ENCODE data around the gene KLC3.

Gene KLC3

DNA sequence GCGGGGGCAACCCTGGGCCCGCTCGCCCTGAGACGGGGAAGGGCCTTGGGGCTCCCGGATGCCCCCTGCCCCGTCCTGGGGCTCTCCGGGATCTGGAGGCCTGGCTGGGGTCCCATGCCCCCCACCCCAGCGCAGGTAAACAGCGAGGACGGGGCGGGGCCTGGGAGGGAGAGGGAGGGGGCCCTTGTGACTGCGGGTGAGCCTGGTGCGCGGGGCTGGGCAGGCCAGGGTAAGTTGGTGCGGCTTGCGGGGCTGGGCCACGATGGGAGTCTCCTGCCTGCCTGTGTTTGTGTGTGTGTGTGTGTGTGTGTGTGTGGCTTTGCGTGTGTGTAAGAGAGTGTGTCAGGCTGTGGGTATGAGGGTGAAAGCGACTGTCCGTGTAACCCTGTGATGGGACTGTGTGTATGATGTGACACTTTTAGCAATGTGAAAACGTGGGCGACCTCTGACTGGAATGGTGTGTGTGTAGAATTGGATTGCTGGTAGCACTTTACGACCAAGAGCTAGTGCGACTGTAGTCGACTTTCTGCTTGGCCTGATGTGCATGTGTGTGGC is 426 bp downstream of the KLC3 start:
- TF ChIP-seq, protein P1, sequence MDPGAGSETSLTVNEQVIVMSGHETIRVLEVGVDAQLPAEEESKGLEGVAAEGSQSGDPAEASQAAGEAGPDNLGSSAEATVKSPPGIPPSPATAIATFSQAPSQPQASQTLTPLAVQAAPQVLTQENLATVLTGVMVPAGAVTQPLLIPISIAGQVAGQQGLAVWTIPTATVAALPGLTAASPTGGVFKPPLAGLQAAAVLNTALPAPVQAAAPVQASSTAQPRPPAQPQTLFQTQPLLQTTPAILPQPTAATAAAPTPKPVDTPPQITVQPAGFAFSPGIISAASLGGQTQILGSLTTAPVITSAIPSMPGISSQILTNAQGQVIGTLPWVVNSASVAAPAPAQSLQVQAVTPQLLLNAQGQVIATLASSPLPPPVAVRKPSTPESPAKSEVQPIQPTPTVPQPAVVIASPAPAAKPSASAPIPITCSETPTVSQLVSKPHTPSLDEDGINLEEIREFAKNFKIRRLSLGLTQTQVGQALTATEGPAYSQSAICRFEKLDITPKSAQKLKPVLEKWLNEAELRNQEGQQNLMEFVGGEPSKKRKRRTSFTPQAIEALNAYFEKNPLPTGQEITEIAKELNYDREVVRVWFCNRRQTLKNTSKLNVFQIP (CRISPR knock-in tag; IDR thresholded peaks at IDR 0.05; ENCODE audit: borderline replicate concordance, low read depth) = no peak
- no peak for TF ChIP-seq CSDC2 (CRISPR knock-in tag; IDR thresholded peaks at IDR 0.05)
- TF ChIP-seq BACH2 (CRISPR knock-in tag; IDR thresholded peaks at IDR 0.05; ENCODE audit: borderline replicate concordance) = no peak
- TF ChIP-seq, protein P2, sequence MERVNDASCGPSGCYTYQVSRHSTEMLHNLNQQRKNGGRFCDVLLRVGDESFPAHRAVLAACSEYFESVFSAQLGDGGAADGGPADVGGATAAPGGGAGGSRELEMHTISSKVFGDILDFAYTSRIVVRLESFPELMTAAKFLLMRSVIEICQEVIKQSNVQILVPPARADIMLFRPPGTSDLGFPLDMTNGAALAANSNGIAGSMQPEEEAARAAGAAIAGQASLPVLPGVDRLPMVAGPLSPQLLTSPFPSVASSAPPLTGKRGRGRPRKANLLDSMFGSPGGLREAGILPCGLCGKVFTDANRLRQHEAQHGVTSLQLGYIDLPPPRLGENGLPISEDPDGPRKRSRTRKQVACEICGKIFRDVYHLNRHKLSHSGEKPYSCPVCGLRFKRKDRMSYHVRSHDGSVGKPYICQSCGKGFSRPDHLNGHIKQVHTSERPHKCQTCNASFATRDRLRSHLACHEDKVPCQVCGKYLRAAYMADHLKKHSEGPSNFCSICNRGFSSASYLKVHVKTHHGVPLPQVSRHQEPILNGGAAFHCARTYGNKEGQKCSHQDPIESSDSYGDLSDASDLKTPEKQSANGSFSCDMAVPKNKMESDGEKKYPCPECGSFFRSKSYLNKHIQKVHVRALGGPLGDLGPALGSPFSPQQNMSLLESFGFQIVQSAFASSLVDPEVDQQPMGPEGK (CRISPR knock-in tag; IDR thresholded peaks at IDR 0.05; ENCODE audit: borderline replicate concordance) = no peak
- no peak for TF ChIP-seq ZNF70 (CRISPR knock-in tag; IDR thresholded peaks at IDR 0.05)
- no peak for TF ChIP-seq RARB (CRISPR knock-in tag; IDR thresholded peaks at IDR 0.05)
- no peak for TF ChIP-seq SNAI2 (CRISPR knock-in tag; IDR thresholded peaks at IDR 0.05)
- no peak for TF ChIP-seq ZNF565 (CRISPR knock-in tag; conservative IDR thresholded peaks at IDR 0.05; ENCODE audit: low read depth)
- ATAC-seq = no peak

DNA sequence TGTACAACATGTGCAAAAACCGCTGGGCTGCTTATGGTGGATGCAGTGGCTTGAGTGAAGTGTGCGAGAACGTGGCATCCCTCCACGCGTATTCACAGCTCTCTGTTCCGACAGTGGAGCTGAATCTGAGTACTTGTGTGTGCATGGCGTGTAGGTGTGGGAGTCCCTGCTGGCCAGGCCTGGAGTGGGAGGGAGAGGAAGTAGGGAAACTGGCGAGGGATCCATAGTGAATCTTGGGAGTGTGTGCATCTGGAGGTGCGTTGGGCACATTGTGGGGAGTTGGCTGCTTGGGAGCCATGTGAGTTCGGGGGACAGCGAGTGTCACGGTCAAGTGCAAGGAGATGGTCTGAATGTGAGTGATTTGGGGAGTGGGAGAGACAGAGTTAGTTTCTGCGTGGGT is 2.4 kb downstream of the KLC3 start:
- ATAC-seq = no peak
- TF ChIP-seq ZNF70 (CRISPR knock-in tag; IDR thresholded peaks at IDR 0.05) (no peak), ZFP30 (CRISPR knock-in tag; IDR thresholded peaks at IDR 0.05) (no peak), TCF4 (CRISPR knock-in tag; IDR thresholded peaks at IDR 0.05; ENCODE audit: borderline replicate concordance) (no peak), GLIS3 (CRISPR knock-in tag; IDR thresholded peaks at IDR 0.05) (no peak), ISL1 (CRISPR knock-in tag; IDR thresholded peaks at IDR 0.05) (no peak), SNAI2 (CRISPR knock-in tag; IDR thresholded peaks at IDR 0.05) (no peak), ESRRG (CRISPR knock-in tag; IDR thresholded peaks at IDR 0.05) (no peak), CSDC2 (CRISPR knock-in tag; IDR thresholded peaks at IDR 0.05) (no peak), ZFP3 (CRISPR knock-in tag; IDR thresholded peaks at IDR 0.05) (no peak), ZNF565 (CRISPR knock-in tag; conservative IDR thresholded peaks at IDR 0.05; ENCODE audit: low read depth) (no peak)

GRCh38 chr19:45344621-45345505 is 4.3 kb downstream of the KLC3 start:
- TF ChIP-seq, protein P3, sequence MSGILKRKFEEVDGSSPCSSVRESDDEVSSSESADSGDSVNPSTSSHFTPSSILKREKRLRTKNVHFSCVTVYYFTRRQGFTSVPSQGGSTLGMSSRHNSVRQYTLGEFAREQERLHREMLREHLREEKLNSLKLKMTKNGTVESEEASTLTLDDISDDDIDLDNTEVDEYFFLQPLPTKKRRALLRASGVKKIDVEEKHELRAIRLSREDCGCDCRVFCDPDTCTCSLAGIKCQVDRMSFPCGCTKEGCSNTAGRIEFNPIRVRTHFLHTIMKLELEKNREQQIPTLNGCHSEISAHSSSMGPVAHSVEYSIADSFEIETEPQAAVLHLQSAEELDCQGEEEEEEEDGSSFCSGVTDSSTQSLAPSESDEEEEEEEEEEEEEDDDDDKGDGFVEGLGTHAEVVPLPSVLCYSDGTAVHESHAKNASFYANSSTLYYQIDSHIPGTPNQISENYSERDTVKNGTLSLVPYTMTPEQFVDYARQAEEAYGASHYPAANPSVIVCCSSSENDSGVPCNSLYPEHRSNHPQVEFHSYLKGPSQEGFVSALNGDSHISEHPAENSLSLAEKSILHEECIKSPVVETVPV (CRISPR knock-in tag; IDR thresholded peaks at IDR 0.05) = no peak
- TF ChIP-seq ZFP3 (CRISPR knock-in tag; IDR thresholded peaks at IDR 0.05) (no peak), ESRRG (CRISPR knock-in tag; IDR thresholded peaks at IDR 0.05) (no peak), ZFP30 (CRISPR knock-in tag; IDR thresholded peaks at IDR 0.05) (no peak), GLIS3 (CRISPR knock-in tag; IDR thresholded peaks at IDR 0.05) (no peak), TOX (CRISPR knock-in tag; IDR thresholded peaks at IDR 0.05; ENCODE audit: borderline replicate concordance) (no peak), TSHZ2 (CRISPR knock-in tag; IDR thresholded peaks at IDR 0.05) (no peak), SNAI2 (CRISPR knock-in tag; IDR thresholded peaks at IDR 0.05) (no peak), RARB (CRISPR knock-in tag; IDR thresholded peaks at IDR 0.05) (no peak), OSR1 (CRISPR knock-in tag; IDR thresholded peaks at IDR 0.05) (no peak), ISL1 (CRISPR knock-in tag; IDR thresholded peaks at IDR 0.05) (no peak), ZNF70 (CRISPR knock-in tag; IDR thresholded peaks at IDR 0.05) (no peak), ZNF8 (CRISPR knock-in tag; IDR thresholded peaks at IDR 0.05) (no peak), ARNTL (CRISPR knock-in tag; IDR thresholded peaks at IDR 0.05; ENCODE audit: borderline replicate concordance, low read depth) (no peak), ZC3H10 (CRISPR knock-in tag; IDR thresholded peaks at IDR 0.05) (no peak), ZNF565 (CRISPR knock-in tag; conservative IDR thresholded peaks at IDR 0.05; ENCODE audit: low read depth) (no peak)
- TF ChIP-seq, protein P2 (CRISPR knock-in tag; IDR thresholded peaks at IDR 0.05; ENCODE audit: borderline replicate concordance) = no peak
- TF ChIP-seq, protein P4, sequence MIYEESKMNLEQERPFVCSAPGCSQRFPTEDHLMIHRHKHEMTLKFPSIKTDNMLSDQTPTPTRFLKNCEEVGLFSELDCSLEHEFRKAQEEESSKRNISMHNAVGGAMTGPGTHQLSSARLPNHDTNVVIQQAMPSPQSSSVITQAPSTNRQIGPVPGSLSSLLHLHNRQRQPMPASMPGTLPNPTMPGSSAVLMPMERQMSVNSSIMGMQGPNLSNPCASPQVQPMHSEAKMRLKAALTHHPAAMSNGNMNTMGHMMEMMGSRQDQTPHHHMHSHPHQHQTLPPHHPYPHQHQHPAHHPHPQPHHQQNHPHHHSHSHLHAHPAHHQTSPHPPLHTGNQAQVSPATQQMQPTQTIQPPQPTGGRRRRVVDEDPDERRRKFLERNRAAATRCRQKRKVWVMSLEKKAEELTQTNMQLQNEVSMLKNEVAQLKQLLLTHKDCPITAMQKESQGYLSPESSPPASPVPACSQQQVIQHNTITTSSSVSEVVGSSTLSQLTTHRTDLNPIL (CRISPR knock-in tag; IDR thresholded peaks at IDR 0.05; ENCODE audit: low read depth) = no peak
- no peak for ATAC-seq

Measured in SK-N-SH treated with all-trans-retinoic acid at 6 μM for 48 hours (cell line).